HepG2 (cell line): Measurements from ENCODE around the gene PRPF18. TPM values are rescaled to one million over a fixed set of nuclear protein-coding genes. Genes with fewer than 3 reads are reported as not detected.

Experiments
- NFAT5 ChIP-seq: sonication (generic); formaldehyde crosslinking; IDR thresholded peaks from 2 replicates; pipeline ENCODE4 v1.4.0; 2020; ENCODE audit warnings: missing genetic modification reagents
- ZBED4 ChIP-seq: sonication (generic); formaldehyde crosslinking; IDR thresholded peaks from 2 replicates; pipeline ENCODE4 v1.4.0; 2020; ENCODE audit warnings: missing genetic modification reagents, borderline replicate concordance
- ZNF33B ChIP-seq: sonication (generic); formaldehyde crosslinking; IDR thresholded peaks from 2 replicates; pipeline ENCODE4 v1.5.1; 2020; ENCODE audit warnings: mild to moderate bottlenecking, missing genetic modification reagents
- polyA plus RNA-seq, 8 experiments: library from polyadenylated mRNA; depleted of rRNA in 3 of 8; stranded (reverse) in 7 of 8; unstranded in 1 of 8; fragments of >200 nt; fragmentation: Illumina TruSeq in 4 of 8; extraction: Trizol in 4 of 8; gene quantifications; 2 replicates each; pipeline versions ENCODE4 v1.2.1 to v1.2.3, GENCODE V29; 2011 to 2016; ENCODE audit warnings: low read depth in 4 of 8, missing spikeins in 1 of 8, mixed read lengths in 1 of 8; ENCODE audit not compliant: insufficient read depth in 1 of 8
- total RNA-seq, 5 experiments: library from RNA; depleted of rRNA; stranded (reverse); fragments of >200 nt; fragmentation: Illumina TruSeq; extraction: Trizol; gene quantifications; 2 replicates each; pipeline ENCODE4 v1.2.3, GENCODE V29; 2016; ENCODE audit warnings: low read depth in 1 of 5

PRPF18 gene
- total and polyA plus RNA-seq, 2 of the 13 experiments (the other 11 are each of a cell fraction or from before 2014, with no cell fraction given), result 6.1 to 17.2 TPM

GRCh38 chr10:13560597-13560996 is 26.2 kb upstream of the PRPF18 start (continued):
- TF ChIP-seq NFAT5 (CRISPR knock-in tag) (no peak), ZBED4 (CRISPR knock-in tag) (no peak), ZNF33B (CRISPR knock-in tag) (no peak)
